GM12874 (cell line): ENCODE measurements around the gene FN3K.

Source experiments
- CTCF ChIP-seq: IDR thresholded peaks from 2 replicates; pipeline ENCODE4 v1.5.1; 2011; ENCODE audit warnings: low read depth, mild to moderate bottlenecking, control low read depth, low read length, moderate library complexity; ENCODE audit not compliant: insufficient read depth

Gene FN3K

DNA sequence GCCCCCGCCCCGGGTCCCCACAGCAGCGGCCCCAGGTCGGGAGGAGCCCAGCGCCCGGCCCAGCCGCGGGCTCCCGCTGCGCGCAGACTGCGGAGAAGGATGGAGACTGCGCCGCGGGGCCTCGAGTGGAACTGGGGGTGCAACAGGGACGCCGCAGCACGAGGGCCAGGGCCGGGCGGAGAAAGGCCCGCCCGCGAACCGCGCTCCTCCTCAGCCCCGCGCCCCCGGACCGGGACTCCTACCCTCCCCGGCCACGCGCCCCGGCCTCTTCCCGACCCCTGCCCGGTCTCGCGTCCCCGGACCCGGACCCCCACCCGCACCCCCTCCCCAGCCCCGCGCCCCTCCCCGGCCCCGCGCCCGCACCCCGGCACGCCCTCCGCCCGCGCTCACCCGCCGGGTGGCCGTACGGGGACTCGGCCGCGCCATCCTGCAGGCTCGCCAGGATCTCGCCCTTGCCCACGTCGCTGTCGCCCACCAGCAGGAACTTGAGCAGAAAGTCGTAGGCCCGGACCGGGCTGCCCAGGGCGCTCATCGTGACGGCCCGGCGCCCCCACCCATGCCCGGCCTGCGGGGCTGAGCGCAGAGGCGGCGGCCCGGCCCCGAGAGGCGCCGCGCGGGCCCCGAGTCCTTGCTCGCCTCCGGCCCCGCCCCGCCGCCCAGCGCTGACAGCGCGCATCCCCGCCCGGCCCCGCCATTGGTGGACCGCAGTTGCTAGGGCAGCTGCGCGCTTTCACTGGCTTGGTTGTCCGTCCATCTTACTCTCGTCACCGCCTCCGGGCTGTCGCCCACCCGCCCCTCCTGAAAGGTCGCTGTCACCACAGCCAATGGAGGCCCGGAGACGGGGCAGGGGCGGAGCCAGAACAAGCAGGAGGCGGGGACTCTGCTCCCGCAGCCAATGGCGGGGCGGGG is 37.1 kb upstream of the FN3K start, which contains the start of gene RAB40B:
Gene RAB40B (minus strand): TSS at position 634 of the 909 bp plus-strand sequence. CDS start 102 bp downstream, at position 532.
- TF ChIP-seq CTCF: no peak

DNA sequence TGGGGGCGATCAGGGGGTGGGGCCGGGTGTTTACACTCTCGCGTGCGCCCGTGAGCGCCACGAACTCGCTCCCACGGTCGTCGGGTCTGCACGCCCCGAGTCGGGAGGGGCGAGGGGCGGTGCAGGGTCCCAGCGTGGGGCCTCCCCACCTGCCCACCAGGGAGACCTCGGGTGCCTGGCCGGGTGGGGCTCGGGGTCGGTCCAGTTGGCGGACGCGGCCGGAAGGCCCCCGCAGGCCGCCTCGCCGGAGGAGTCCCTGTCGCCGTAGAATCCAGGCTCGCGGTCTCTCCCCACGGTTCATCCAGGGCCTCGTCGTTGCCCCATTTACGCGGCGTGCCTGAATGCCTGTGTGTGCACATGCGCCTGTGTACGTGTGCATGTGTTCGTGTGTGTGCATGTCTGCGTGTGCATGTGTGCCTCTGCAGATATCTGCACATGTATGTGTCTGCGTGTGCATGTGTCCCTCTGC is 36.4 kb upstream of the FN3K start:
- TF ChIP-seq CTCF: no peak

GRCh38 chr17:82699551-82699950 is 35.9 kb upstream of the FN3K start:
- TF ChIP-seq CTCF: no peak

DNA sequence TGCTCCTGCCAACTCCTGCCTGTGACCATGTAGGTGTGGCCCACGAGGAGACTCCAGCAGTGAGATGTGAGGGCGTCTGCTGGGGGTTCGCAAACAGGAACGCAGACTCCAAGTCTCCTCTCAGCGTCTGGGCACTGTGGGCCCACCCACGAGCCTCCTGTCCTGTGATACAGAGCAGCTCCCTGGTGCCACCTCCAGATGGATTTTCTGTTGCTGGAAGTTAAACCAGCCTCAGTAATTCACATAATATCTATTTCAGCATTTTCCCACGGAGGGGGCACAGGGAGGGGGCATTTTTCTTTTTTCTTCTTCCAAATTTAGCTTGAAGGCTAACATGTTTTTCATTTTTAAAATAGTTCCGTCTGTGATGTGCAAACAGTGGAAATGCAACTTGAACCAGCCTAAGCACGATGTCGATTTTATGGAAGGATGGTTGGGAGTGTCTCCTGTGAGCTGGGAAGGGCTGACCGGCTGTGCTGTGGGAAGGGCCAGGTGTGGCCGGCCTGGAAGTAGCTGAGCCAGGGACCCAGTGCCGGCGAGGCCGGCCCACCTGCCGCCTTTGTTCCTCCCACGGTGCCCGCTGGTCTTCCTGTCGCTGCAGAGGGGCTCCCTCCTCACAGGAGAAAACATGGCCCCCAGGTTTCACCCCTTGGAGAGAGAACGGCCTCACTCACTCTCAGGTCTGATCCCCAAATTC is 33.0 kb upstream of the FN3K start:
- TF ChIP-seq CTCF: no peak

GRCh38 chr17:82703036-82703745 is 32.2 kb upstream of the FN3K start:
- no peak for TF ChIP-seq CTCF

DNA sequence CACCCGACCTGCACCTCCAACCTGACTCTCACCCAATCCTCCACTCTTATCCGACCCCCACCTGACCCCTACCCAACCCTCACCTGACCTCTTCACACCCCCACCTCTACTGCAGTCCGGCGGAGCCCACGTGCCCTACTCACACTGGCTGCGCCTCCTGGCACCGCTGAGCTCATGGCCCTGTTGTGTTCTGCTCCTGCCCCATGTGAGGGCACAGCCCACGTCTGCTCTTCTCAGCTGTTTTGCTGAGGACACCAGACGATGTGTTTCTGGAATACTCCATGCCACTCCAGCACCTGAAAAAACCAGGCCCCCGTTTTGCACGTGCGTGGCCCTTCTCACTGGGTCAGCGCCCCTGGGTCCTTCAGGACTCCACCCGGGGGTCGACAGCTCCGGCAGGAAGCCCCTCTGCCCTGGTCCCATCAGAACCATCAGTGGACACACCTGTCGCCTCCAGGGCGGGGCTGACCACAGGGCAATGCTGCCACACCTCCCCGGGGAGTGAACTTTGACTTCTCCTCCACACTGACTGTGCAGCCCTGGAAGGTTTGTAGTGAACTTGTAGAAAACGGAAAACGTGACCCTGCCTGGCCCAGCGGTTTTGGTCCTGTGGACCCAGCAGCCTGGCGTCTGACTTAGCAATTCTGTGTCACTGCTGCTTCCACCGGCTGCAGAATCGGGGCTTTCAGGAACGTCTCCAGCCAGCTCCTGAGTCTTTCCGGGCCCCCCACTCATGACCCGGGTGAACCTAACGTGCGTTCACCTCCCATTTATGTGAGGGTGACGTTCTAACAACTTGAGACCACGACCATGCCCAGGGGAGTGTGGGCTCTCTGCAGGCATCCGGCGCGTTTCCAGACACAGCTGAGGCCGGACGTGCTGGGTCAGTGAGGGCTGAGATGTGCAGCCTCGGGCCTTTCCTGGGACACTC is 31.2 kb upstream of the FN3K start:
- TF ChIP-seq CTCF: no peak
